ENCODE measurements around the gene TMC1.
"Not testable (repeated sequence)": the region's sequence is repeated elsewhere in the genome, so short reads cannot be mapped to it uniquely, and the experiment has no call there.

The TMC1 gene

GRCh38 chr9:72827950-72828731 lies 306.7 kb downstream of the TMC1 start:
- DNase-seq: peak; percentile 63

DNA sequence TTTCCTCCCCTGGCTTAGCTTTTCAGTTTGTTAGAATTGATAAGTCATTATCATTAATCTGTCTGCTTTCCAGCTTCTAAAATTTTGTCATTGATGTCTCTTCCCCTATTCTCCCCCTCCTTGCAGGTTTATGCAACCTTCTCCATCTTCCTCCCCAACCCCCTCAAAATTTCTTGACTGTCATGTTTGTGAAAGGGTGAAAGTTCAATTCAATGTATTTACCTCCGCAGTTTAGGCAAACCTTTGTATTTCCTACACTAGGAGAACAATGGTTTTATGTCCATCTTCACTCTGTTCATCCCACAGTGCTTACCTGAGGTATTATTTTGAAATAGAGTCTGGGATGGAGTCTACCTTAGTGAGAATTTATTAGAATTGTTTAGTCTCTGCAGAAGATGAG lies 313.6 kb downstream of the TMC1 start:
- no peak for DNase-seq

DNA sequence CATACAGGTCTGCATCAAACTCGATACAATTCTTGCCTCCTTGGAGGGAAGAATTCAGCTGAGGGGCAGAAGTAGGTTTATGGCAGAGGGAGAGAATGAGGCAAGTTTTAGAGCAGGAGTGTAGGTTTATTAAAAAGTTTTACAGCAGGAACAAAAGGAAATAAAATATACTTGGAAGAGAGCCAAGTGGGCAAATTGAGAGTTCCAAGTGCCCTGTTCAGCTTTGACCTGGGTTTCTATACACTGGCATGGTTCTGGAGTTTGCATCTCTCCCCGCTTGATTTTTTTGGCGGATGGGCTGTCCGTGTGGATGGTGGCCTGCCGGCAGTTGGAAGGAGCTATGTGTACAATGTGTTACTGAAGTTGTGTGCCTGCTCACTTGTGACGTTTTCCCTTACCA lies 315.4 kb downstream of the TMC1 start:
- no peak for DNase-seq

- DNase-seq: no peak
Observed at GRCh38 chr9:72839085-72839484, 317.7 kb downstream of the TMC1 start.

GRCh38 chr9:72843520-72844439 lies 322.4 kb downstream of the TMC1 start:
- DNase-seq: peak; percentile 47

GRCh38 chr9:72844440-72844768 lies 323.0 kb downstream of the TMC1 start:
- DNase-seq: peak; percentile 43

GRCh38 chr9:72845052-72845451 lies 323.6 kb downstream of the TMC1 start:
- not testable (repeated sequence) for DNase-seq

DNA sequence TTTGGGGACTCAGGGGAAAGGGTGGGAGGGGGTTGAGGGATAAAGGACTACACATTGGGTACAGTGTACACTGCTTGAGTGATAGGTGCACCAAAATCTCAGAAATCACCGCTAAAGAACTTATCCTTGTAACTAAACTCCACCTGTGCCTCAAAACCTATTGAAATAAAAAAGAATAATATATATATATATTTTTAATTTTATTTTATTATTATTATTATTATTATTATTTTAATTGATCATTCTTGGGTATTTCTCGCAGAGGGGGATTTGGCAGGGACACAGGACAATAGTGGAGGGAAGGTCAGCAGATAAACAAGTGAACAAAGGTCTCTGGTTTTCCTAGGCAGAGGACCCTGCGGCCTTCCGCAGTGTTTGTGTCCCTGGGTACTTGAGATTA lies 328.8 kb downstream of the TMC1 start:
- not testable (repeated sequence) for DNase-seq

GRCh38 chr9:72855321-72855720 lies 333.9 kb downstream of the TMC1 start:
- no peak for DNase-seq

DNA sequence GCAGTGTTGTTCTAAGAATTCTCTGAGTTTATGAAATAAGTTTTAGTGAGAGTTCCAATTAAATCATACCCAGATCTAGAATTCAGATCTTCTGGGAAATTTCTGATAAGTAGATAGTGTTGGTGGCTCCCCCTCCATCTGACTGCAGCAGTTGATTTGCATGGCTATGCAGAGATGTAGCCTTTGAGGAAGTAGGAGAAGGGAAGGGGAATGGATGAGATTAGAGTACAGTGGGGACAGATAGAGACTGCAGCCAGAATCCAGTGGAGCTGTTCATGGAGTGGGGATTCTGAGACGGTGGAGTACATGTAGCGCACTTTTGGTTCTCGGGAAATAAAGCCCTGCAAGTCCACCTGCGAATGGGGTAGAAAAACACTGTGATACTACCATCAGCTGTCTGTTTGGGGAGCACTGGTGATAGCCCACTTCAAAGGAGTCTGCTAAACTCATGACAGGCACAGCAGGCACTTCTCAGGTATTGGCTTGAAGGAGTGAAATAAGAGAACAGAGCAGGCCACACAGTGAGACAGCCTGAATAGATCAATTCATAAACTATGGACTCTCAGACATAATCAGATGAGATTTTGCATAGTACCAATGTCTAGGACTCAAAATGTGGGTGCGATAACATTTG lies 334.6 kb downstream of the TMC1 start:
- no peak for DNase-seq

GRCh38 chr9:72856972-72857623 lies 335.7 kb downstream of the TMC1 start:
- DNase-seq: peak; percentile 76

- DNase-seq: no peak
Observed at GRCh38 chr9:72857624-72857996, 336.2 kb downstream of the TMC1 start.

DNA sequence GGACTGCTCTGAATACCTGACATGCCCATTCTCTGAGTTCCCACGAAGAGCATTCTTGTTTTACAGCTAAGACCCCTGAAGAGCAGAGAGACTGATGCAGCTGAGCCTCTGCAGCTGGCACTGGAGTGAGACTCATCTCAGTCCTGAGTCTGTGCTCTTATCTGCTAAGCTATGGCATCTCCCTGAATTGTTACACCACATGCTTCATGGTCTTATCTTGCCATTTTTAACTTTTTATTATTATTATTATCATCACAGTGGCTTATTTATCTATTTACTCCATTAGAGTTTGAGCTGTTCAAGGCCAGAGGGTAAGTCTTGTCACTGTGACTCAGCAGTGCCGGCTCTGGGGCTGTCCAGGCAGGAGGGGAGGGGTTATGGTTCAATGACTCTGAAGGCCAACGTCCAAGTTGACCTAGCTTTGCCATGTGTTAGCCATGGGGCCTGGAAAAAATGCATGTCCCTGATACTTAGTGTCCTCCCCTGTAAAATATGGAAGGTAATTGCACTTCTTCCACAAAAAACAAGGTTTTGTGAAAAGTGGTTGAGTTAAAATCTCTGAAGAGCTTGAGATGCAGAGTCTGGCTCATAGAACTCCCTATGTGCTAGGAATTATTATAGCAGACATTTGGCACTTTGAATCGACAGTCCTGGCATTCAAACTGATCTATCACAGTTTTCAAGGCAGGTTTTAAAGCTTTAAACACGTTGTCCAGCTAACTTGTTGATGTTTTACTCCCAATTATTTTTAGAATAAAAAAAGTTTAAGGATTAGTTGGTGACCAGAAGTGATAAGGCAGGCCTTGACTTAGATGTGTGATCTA lies 336.9 kb downstream of the TMC1 start:
- DNase-seq: peak; percentile 28

DNA sequence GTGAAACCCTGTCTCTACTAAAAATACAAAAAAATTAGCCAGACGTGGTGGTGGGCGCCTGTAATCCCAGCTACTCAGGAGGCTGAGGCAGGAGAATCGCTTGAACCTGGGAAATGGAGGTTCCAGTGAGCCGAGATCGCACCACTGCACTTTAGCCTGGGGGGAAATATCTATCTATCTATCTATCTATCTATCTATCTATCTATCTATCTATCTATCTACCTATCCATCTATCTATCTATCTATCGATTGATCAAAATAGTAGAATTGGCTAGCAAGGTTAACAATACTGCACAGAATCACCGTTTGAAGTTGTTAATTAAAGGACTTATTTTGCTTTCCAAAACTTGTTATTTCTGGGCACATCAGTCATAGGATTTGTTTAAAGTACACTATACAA lies 341.4 kb downstream of the TMC1 start:
- DNase-seq: not testable (repeated sequence)

DNA sequence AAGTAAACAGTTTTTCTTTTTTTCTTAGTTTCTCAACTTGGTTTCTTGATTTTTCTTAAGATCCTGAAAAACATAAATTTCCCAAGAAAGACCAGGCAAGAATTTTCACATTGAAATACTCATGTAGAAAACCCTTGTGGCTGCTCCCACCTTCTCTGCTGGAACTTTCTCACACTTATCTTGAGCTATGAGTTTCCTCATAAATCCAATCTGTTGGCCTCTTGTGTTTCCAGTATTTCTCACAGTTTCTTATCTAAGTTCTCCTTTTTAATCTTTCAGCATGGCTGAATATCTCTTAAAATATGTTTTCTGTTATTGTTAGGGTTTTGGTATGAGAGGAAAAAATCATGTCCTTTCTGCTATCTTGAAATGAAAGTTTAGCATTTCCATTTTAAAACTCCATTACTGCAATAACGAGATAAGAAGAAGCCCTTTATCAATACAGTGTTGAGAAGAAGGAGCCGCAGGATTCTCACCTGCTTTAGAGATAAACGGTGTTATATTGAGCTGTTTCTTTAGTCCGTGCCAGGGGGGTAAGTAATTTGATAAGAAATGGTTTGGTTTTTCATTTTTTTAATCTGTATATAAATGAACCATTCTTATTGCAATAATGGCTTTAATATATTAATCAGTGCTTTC lies 342.2 kb downstream of the TMC1 start:
- no peak for DNase-seq

GRCh38 chr9:72864327-72864726 lies 342.9 kb downstream of the TMC1 start:
- DNase-seq: no peak

DNA sequence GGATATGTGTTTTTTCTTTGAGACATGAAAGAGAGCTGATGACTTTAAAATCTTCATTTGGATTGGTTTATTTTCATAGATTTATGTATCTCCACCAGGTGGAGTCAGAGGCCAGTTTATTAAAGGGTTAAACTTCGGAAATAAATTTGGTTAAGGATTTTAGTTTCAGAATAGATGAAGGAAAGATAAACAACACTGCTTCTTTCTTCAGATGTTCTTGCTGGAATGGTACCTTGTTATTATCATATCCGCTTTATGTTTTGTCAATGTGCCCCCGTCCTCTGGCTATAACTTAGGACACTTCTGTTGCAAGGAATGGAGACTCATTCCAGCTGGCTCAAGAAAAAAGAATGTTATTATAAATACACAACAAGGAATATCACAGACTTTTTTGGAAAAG lies 350.3 kb downstream of the TMC1 start:
- DNase-seq: peak; percentile 31

GRCh38 chr9:72872718-72873117 lies 351.3 kb downstream of the TMC1 start:
- DNase-seq: peak; percentile 75

GRCh38 chr9:72873456-72873855 lies 352.0 kb downstream of the TMC1 start:
- DNase-seq: no peak

DNA sequence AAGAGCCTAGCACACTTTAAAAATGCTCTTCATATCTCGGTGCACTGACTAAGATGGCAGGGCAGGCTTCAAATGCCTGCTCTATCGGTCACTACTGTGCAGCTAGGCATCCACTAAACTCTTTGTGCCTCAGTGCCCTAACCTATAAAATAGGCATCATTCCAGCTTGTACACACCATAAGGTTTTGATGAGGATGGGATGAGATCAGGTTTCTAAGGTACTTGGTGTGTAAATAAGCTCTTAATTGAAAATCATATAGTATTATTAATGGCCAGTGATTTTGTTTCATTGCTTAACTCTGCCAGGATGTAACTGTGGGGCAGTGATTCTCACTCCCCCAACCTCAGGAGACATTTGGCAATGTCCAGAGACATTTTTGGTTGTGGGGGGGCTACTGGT lies 352.9 kb downstream of the TMC1 start:
- DNase-seq: no peak

- no peak for DNase-seq
Observed at GRCh38 chr9:72875221-72875620, 353.8 kb downstream of the TMC1 start.

GRCh38 chr9:72880821-72881220 lies 359.4 kb downstream of the TMC1 start:
- no peak for DNase-seq

Data from DMS53 (cell line).